PC-3 (cell line): Measurements from ENCODE around the gene UBE2L3. TPM values are rescaled to one million over a fixed set of nuclear protein-coding genes. Genes with fewer than 3 reads are reported as not detected.
"Not testable (repeated sequence)": the region's sequence is repeated elsewhere in the genome, so short reads cannot be mapped to it uniquely, and the experiment has no call there.

ENCODE experiments used
- ATAC-seq: fragments of 200-7000 bp; cut with Tn5 transposase; 2 replicates; pipeline ENCODE4 v1.9.1; 2020; ENCODE audit warnings: mild to moderate bottlenecking, moderate library complexity
- BruUV-seq: library from RNA; stranded (reverse); fragments of 400-500 nt; replicated peaks from 2 replicates; lab custom pipeline; 2021; lab: Mats Ljungman, UMichigan
- CTCF ChIA-PET: fragments of 300-600 bp; sonication (Branson Sonifier 250); formaldehyde crosslinking; loops from one replicate; lab custom pipeline; 2022; ENCODE audit warnings: antibody characterized with exemption; lab: Charles Lee
- POLR2A ChIA-PET: fragments of 300-600 bp; sonication (Branson Sonifier 250); formaldehyde crosslinking; loops from one replicate; lab custom pipeline; 2022; ENCODE audit warnings: antibody characterized with exemption; ENCODE audit not compliant: unreplicated experiment; lab: Charles Lee
- DNase-seq: peaks from one replicate; pipeline ENCODE4 v3.0.0-alpha.2; 2015
- H2AFZ ChIP-seq: fragments of 300-600 bp; sonication (generic); 2 replicates; pipeline ENCODE4 v1.6.0; 2016; ENCODE audit warnings: antibody characterized with exemption, low read length
- H3F3A ChIP-seq: fragments of 300-600 bp; sonication (generic); one replicate; pipeline ENCODE4 v1.6.0; 2017; ENCODE audit warnings: antibody characterized with exemption, low read length, control low read depth, mild to moderate bottlenecking; ENCODE audit not compliant: unreplicated experiment
- H3K27ac ChIP-seq: fragments of 300-600 bp; sonication (generic); 2 replicates; pipeline ENCODE4 v1.5.1; 2016; ENCODE audit warnings: mild to moderate bottlenecking, low read length
- H3K27me3 ChIP-seq: fragments of 300-600 bp; sonication (generic); 2 replicates; pipeline ENCODE4 v1.6.1; 2016; ENCODE audit warnings: low read length, mixed read lengths
- H3K36me3 ChIP-seq: fragments of 300-600 bp; sonication (generic); 2 replicates; pipeline ENCODE4 v1.6.1; 2016; ENCODE audit warnings: low read depth, mixed run types, low read length, mixed read lengths
- H3K4me1 ChIP-seq: fragments of 300-600 bp; sonication (generic); 2 replicates; pipeline ENCODE4 v1.5.1; 2016; ENCODE audit warnings: low read length; ENCODE audit not compliant: insufficient read depth
- H3K4me2 ChIP-seq: fragments of 300-600 bp; sonication (generic); 2 replicates; pipeline ENCODE4 v1.6.0; 2016; ENCODE audit warnings: low read length
- H3K4me3 ChIP-seq: fragments of 300-600 bp; sonication (generic); 2 replicates; pipeline ENCODE4 v1.5.1; 2016; ENCODE audit warnings: mild to moderate bottlenecking, low read length, mixed read lengths
- H3K79me2 ChIP-seq: fragments of 300-600 bp; sonication (generic); 2 replicates; pipeline ENCODE4 v1.6.1; 2017; ENCODE audit warnings: low read length, mixed read lengths
- H3K9ac ChIP-seq: fragments of 300-600 bp; sonication (generic); 2 replicates; pipeline ENCODE4 v1.6.0; 2016; ENCODE audit warnings: mild to moderate bottlenecking, low read length
- H3K9me2 ChIP-seq: fragments of 300-600 bp; sonication (generic); replicated peaks from 2 replicates; pipeline ENCODE4 v1.6.1; 2016; ENCODE audit warnings: mixed run types, low read length, mixed read lengths
- H3K9me3 ChIP-seq: fragments of 300-600 bp; sonication (generic); 2 replicates; pipeline ENCODE4 v1.6.1; 2016; ENCODE audit warnings: low read length, mixed read lengths
- H4K20me1 ChIP-seq: fragments of 300-600 bp; sonication (generic); 2 replicates; pipeline ENCODE4 v1.6.1; 2016; ENCODE audit warnings: low read length, mixed read lengths
- intact Hi-C: fragments of 100-400 bp; cut with micrococcal nuclease; formaldehyde crosslinking; loops from 2 replicates; pipeline ENCODE4 v1.9.0; 2023
- total RNA-seq: library from RNA; depleted of rRNA; stranded (reverse); fragments of >200 nt; gene quantifications from 2 replicates; pipeline ENCODE4 v1.2.3, GENCODE V29; 2014

The UBE2L3 gene
- total RNA-seq, 1 experiment from 2014 or later, result 72.0 TPM

GRCh38 chr22:21544432-21545322 is 22.8 kb upstream of the UBE2L3 start:
- H4K20me1 ChIP-seq, H3K27ac ChIP-seq, H3K9ac ChIP-seq, H3K9me2 ChIP-seq, H2AFZ ChIP-seq, H3K27me3 ChIP-seq, DNase-seq, H3K4me1 ChIP-seq, H3K36me3 ChIP-seq, H3K4me3 ChIP-seq, H3K4me2 ChIP-seq, POLR2A ChIA-PET, H3K9me3 ChIP-seq, H3K79me2 ChIP-seq, BruUV-seq, H3F3A ChIP-seq, CTCF ChIA-PET, intact Hi-C loops: not testable (repeated sequence)
- ATAC-seq, result peak; percentile 35; the same call in 1 of the 2 replicates

- H3K4me3 ChIP-seq, H3K9ac ChIP-seq, H3K4me2 ChIP-seq, H3K79me2 ChIP-seq, H3K9me2 ChIP-seq, CTCF ChIA-PET, POLR2A ChIA-PET, H3F3A ChIP-seq, H3K36me3 ChIP-seq, DNase-seq, intact Hi-C loops, H3K27me3 ChIP-seq, H3K27ac ChIP-seq, H4K20me1 ChIP-seq, H2AFZ ChIP-seq, H3K4me1 ChIP-seq, H3K9me3 ChIP-seq, BruUV-seq: not testable (repeated sequence)
- peak; percentile 25; the same call in 1 of the 2 replicates for ATAC-seq
These were observed 18.0 kb upstream of the UBE2L3 start for GRCh38 chr22:21549558-21549957.

GRCh38 chr22:21550008-21550677 is 17.4 kb upstream of the UBE2L3 start:
- H3K9me2 ChIP-seq, H3K4me3 ChIP-seq, DNase-seq, H3K27me3 ChIP-seq, H2AFZ ChIP-seq, H3K9ac ChIP-seq, H3K9me3 ChIP-seq, H3F3A ChIP-seq, BruUV-seq, POLR2A ChIA-PET, intact Hi-C loops, H4K20me1 ChIP-seq, CTCF ChIA-PET, H3K4me2 ChIP-seq, H3K4me1 ChIP-seq, H3K79me2 ChIP-seq, H3K27ac ChIP-seq, H3K36me3 ChIP-seq: not testable (repeated sequence)
- ATAC-seq, result peak; percentile 79

- CTCF ChIA-PET, result not testable (repeated sequence)
These were observed 16.9 kb upstream of the UBE2L3 start for GRCh38 chr22:21550678-21551047.

GRCh38 chr22:21551361-21551760 is 16.2 kb upstream of the UBE2L3 start, which contains the start of gene RIMBP3C:
RIMBP3C (minus strand) TSS chr22:21551461; CDS start chr22:21550976, 485 bp downstream.
- ATAC-seq, H3K4me2 ChIP-seq, H3K9me3 ChIP-seq, H3K4me1 ChIP-seq, DNase-seq, BruUV-seq, CTCF ChIA-PET, H2AFZ ChIP-seq, intact Hi-C loops, H3K27ac ChIP-seq, H3K9me2 ChIP-seq, H3K36me3 ChIP-seq, POLR2A ChIA-PET, H3K9ac ChIP-seq, H3F3A ChIP-seq, H4K20me1 ChIP-seq, H3K79me2 ChIP-seq, H3K27me3 ChIP-seq, H3K4me3 ChIP-seq: not testable (repeated sequence)

More at GRCh38 chr22:21550678-21551047, 16.9 kb upstream of the UBE2L3 start:
- H3K4me3 ChIP-seq, H3K4me2 ChIP-seq, intact Hi-C loops, H3K4me1 ChIP-seq, H2AFZ ChIP-seq, H3K9me3 ChIP-seq, H3F3A ChIP-seq, H3K79me2 ChIP-seq, H3K9me2 ChIP-seq, H4K20me1 ChIP-seq, POLR2A ChIA-PET, BruUV-seq, DNase-seq, H3K27me3 ChIP-seq, H3K9ac ChIP-seq, H3K36me3 ChIP-seq, H3K27ac ChIP-seq: not testable (repeated sequence)
- ATAC-seq, result peak; percentile 65

GRCh38 chr22:21559345-21560125 is 8.0 kb upstream of the UBE2L3 start:
- DNase-seq, H3F3A ChIP-seq, POLR2A ChIA-PET, CTCF ChIA-PET, H3K4me2 ChIP-seq, H4K20me1 ChIP-seq, H3K4me1 ChIP-seq, H3K9ac ChIP-seq, H3K27ac ChIP-seq, ATAC-seq, H3K9me3 ChIP-seq, H2AFZ ChIP-seq, H3K4me3 ChIP-seq, H3K36me3 ChIP-seq, intact Hi-C loops, H3K79me2 ChIP-seq, BruUV-seq, H3K27me3 ChIP-seq, H3K9me2 ChIP-seq: not testable (repeated sequence)
